HG02981 (cell line): Measurements from ENCODE around the gene MAP2K1.
"Not testable (repeated sequence)": the region's sequence is repeated elsewhere in the genome, so short reads cannot be mapped to it uniquely, and the experiment has no call there.

Experiments used
- ATAC-seq: cut with Tn5 transposase; IDR thresholded peaks from one replicate; pipeline ENCODE4 v1.9.1; 2021; ENCODE audit warnings: mild to moderate bottlenecking, moderate library complexity; ENCODE audit not compliant: unreplicated experiment

MAP2K1 gene

DNA sequence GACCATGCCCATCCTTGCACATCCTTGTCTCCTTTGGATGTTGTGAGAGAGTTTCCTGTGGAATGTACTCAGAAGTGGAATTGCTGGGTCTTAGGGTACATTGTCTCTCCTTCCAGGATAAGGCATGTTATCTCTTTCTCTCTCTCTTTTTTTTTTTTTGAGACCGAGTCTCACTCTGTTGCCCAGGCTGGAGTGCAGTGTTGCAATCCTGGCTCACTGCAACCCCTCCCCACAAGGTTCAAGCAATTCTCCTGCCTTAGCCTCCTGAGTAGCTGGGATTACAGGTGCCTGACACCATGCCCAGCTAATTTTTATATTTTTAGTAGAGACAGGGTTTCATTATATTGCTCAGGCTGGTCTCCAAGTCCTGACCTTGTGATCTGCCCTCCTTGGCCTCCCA is 6.3 kb downstream of the MAP2K1 start:
- ATAC-seq, result not testable (repeated sequence)

DNA sequence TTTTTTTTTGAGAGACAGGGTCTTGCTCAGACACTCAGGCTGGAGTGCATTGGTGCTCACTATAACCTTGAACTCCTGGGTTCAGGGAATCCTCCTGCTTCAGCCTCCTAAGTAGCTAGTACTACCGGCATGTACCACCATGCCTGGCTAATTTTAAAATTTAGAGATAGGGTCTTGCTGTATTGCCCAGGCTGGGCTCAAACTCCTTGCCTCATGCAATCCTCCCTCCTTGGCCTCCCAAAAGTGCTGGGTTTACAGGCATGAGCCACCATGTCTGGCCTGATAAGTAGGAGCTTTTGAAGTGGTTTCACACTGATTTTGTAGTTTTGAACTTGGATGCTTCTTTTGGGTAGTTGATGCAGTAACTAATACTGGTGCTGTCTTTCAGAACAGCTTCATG is 7.8 kb downstream of the MAP2K1 start:
- ATAC-seq, result no peak

- ATAC-seq, result no peak
These were observed 8.2 kb downstream of the MAP2K1 start for GRCh38 chr15:66394915-66395314.

DNA sequence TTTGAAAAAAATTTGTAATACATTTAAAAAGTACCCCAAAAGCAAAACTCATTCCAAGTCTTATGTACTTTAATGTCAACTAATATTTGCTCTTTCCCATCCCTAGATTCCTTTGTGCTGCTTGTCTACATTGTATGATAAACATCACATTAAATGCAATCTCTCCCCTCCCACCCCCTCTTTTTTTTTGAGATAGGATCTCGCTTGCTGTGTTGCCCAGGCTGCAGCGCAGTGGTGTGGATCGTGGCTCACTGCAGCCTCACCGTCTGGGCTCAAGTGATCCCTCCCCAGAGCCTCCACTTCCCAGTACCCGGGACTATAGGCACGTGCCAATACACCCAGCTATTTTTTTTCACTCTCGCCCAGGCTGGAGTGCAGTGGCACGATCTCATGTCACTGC is 12.6 kb downstream of the MAP2K1 start:
- ATAC-seq, result no peak

GRCh38 chr15:66400351-66400774 is 13.7 kb downstream of the MAP2K1 start:
- no peak for ATAC-seq

DNA sequence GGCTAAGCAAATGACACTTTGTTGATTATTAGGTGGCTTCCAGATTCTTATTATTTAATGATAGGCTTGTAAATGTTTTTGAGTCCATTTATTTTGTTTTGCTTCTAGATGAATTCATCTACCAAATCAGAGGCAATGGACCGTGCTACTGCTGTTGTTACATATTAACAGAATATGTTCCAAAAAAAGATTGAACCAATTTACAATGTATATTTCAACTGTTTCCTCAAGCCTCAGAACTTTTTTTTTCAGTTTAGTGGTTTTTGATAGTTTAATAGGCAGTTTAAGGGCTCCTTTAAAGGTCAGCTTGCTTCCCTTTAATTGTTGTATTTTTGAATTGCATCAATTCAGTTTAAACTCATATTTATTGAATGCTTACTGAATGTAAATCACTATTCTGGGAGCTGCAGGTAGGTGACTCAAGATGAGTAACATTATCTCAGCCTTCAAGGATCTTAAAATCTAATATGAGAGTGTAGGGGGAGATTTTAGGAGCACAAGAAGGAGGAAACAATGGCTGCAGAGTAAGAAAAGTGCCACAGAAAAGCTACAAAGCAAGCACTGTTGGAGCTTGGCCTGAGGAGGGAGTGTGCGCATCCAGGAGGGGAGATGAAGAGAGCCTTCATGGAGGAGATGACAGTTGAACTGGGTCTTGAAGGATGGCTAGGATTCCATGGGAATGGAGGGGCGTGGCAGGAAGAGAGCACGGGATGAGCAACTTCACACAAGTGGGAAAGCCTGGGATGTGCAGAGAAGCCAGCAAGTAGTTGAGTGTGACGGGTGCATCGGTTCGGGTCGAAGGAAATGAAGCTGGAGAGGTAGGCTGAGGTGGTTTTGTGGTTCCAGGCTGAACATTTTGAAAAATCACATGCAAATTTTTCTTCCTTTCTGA is 14.7 kb downstream of the MAP2K1 start:
- ATAC-seq, result no peak

GRCh38 chr15:66402761-66403284 is 16.1 kb downstream of the MAP2K1 start:
- ATAC-seq, result no peak

GRCh38 chr15:66403323-66403722 is 16.6 kb downstream of the MAP2K1 start:
- no peak for ATAC-seq

DNA sequence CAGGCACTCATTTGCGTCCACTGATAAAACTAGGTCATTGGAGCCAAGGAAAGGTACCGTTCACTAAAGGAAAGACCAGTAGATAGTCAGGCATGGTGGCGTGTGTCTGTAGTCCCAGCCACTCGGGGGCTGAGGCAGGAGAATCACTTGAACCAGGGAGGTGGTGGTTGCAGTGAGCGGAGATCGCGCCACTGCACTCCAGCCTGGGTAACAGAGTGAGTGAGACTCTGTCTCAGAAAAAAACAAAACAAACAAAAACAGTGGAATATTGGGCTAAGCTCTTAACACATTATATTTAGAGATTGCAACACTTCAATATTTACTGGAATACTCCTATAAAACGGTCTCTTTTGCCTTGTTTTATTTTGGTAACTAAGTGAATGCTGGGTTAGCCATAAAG is 17.4 kb downstream of the MAP2K1 start:
- ATAC-seq, result no peak

DNA sequence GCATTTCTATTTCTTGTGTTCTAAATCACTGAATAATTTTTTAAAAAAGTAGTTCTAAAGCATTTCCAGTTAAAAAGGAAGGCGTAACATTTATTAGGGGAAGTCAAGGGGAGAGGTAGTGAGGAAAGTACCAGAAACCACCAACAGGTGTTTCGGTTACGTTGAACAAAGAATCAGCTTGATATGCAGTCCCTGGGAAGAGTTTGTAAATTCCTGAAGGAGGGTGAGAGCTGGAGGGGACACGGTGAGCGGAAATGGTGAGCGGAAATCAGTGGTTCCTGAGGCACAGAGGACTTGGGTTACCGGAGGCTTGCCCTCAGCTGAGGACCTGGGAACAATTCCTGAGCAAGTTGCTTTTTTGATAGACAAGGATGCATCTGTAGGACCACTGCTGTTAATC is 17.8 kb downstream of the MAP2K1 start:
- no peak for ATAC-seq

GRCh38 chr15:66405007-66405406 is 18.3 kb downstream of the MAP2K1 start:
- ATAC-seq, result no peak

DNA sequence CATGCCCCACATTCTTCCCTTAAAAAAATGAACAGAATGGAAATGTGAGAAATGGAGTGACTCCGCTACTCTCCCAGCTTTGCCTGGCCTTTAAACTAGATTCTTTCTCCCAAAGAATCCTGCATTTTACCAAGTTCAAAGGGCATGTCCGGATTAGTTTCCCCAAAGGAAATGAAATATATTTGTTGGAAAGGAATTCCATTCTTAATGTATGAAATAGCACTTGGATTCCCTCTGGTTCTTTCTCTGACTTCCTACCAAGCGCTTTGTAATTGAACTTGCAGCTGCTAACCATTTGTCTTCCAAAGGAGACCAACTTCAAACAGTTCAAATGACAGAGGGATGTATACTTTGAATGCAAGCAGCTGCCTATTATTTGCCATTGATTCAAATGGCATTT is 18.9 kb downstream of the MAP2K1 start:
- ATAC-seq, result no peak

DNA sequence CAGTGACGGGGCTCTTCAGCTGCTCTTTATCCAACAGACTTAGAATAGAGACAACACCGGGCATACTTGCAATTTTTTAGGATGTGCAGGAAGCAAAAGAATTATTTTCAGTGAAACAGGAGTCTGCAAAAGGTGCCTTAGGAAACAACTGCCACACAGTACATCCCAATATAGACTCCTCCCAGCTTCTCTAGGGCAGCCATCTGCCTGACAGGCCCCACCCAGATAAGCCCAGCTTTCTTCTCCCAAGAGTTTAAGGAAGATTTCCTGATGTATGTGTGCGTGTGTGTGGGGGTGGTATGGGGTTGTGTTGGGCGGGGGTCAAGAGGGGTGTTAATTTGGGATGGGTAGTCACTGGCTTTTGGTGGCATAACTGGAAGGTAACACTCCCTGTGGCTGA is 21.5 kb downstream of the MAP2K1 start:
- ATAC-seq, result no peak

DNA sequence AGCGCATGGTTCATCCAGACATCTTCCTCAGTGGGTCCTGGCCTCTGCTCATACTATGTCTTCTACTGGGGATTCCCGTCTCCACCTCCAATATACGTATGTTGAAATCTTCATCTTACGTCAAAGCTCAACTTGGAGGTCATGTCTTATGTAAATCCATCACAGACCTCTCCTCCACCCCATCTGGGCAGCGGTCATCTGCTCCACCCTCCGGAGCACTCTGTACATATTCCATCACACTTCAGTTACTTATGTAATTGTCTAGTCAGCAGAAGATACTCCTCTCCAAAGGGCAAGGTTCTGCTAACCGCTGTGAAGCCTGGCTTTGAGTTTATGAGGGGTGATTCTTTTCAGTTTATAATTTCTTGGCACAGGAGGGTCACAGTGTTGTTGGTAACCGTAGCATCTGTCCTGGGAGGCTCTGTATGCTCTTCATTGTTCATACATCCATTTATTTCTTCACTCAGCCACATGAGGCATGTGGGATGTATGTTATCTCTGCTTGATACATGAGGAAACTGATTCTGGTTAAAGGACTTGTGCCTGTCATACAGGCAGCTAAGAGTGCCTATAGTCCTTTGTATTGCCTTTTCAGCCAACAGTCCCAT is 22.1 kb downstream of the MAP2K1 start:
- ATAC-seq, result no peak

DNA sequence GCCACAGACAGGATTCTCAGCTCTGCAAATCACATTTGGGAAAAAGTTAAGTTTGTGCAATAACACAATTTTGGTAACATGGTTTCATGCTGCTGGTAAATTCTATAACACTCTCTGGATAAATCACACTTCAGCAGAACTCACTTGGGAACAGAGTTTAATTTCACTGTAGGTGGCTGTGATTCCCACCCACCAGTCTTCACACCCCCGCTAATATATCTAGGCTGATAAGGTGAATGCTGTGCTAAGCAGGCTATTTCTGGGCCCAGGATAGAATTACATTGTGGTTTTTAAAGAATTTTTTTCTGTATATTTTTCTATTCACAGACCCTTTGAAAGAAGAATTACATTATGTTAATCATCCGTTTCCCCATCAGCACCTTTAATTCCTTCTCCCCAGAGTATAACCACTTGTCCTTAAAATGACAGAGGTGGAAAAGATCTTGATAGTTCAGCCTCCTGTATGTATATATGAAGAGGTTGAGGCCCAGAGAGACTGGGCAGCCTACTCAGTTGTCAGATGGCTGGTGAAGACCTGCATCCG is 22.9 kb downstream of the MAP2K1 start:
- ATAC-seq, result no peak

DNA sequence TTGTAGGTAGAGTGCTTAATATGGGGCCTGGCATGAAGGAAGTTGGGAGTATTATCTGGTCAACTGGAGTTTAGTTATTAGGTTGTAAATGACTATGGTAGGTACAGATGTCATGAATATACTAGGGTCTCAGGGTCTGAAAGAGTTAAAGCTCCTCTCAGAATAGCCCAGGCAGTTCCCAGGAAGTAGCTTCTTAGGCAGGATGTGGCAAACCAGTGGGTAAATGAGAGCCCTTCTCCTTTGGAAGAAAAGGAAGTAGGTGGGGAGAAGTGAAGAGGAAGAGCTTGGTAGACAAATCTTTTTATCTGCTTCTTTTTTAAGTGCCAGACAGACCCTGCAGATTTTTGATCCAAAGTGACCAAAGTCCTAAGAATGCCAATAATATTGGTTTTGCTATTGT is 24.5 kb downstream of the MAP2K1 start:
- no peak for ATAC-seq

GRCh38 chr15:66412220-66412619 is 25.5 kb downstream of the MAP2K1 start:
- no peak for ATAC-seq

DNA sequence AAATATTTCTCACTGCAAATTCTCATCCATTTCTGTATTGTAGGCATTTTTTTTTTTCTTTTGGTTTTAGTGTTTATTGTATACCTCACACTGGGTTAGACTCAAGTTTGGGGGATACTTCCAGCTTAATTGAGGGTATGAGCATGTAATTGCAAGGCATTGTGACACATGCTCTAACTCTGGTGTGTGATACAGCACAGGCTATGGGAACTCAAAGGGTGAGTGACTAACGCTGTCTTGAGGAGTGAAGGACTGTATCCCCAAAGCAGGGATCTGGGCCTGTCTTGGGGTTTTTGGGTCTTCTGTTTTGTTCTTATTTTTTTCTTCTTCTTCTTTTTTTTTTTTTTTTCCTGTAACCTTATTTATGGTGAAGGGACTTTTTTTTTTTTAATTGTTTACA is 26.9 kb downstream of the MAP2K1 start:
- ATAC-seq, result no peak

GRCh38 chr15:66415360-66415759 is 28.6 kb downstream of the MAP2K1 start:
- ATAC-seq, result no peak

GRCh38 chr15:66417736-66418135 is 31.0 kb downstream of the MAP2K1 start:
- no peak for ATAC-seq

- no peak for ATAC-seq
These were observed 32.8 kb downstream of the MAP2K1 start for GRCh38 chr15:66419471-66419870.

- no peak for ATAC-seq
These were observed 35.6 kb downstream of the MAP2K1 start for GRCh38 chr15:66422347-66422746.
